ENCODE measurements around the gene ANAPC15. TPM values are rescaled to one million over a fixed set of nuclear protein-coding genes. Genes with fewer than 3 reads are reported as not detected.

The ANAPC15 gene
- total RNA-seq, 1 experiment from 2014 or later = 42.8 TPM

DNA sequence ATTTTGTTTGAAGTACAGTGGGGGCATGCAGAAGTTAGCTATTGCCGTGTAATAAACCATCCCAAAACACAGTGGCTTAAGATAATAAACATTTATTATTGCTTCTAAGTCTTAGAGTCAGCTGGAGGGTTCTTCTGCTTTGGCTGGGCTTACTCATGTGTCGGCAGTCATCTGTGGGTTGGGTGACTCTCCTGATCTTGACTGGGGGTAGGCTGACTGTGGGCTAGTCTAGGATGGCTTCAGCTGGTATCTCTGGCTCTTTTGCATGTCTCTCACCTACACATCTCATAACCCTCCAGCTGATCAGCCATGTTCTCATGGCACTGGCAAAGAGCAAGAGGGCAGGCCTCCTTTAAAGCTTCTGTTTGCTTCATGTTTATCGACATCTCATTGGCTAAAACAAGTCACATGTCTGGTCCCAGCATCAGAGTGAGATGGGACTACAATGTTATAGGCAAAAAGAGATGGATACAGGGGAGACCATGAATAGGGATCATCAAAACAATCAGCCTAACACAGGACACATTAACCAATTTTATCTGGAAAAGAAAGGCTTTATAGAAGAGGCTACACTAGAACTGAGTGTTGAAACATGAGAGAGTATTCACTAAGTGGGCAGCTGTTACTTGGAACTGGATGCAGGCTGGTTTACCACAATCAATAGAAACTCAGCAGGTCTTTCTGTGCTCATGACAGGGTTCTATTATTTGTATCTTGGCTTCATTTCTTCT is 26.7 kb downstream of the ANAPC15 start:
- no peak for DNase-seq (ENCODE audit: low read depth)

DNA sequence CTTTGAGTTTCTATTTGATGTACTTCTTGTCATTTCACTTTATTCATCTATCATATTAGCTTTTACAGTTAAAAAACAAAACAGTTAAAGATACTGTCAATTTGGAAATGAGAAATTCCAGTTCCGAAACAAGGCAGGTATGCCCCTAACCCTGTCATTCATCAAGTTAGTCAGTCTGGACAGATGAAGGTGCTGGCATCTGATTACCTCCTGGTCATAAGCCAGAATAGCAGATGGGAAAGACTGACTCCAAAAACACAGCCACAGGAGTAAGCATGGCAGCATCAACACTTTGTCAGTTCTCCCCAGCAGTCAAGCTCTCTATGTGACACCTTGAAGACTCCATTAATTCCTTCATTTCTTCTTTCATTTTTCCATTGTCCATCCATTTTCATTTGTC is 27.5 kb downstream of the ANAPC15 start:
- DNase-seq (ENCODE audit: low read depth) = no peak

DNA sequence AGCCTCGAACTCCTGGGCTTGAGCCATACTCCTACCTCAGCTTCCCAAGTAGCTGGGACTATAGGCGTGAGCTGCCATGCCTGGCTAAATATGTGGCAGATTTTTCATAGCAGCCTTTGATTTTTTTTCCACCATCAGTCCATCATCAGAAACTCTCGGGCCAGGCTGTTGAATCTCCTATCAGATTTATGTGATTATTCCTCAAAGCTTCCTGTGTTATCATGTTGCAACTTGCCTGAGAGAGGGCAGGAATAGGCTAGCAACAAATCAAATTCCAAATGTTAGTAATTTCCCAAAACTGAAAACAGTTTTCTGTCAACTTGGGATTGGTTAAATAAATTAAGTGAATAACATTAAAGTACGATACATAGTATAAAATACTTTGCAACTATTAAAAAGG is 28.4 kb downstream of the ANAPC15 start:
- no peak for DNase-seq (ENCODE audit: low read depth)

DNA sequence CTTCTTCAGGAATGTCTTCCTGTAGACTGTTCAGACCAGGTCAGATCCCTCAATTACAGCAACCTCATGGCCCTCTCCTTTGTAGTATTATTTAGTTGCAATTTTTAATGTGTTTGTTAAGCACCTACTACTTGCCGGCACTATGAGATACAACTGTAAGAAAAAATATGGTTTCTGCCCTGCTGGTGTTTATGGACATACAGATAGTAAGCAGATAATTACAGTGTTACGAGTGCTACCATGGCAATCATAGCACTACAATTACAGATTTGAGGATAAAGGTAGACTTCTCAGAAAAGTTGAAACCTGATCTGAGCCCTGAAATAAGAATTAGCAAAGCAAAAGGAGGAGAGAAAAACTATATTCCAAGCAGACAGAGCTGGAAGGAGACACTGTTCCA is 29.1 kb downstream of the ANAPC15 start:
- no peak for DNase-seq (ENCODE audit: low read depth)

DNA sequence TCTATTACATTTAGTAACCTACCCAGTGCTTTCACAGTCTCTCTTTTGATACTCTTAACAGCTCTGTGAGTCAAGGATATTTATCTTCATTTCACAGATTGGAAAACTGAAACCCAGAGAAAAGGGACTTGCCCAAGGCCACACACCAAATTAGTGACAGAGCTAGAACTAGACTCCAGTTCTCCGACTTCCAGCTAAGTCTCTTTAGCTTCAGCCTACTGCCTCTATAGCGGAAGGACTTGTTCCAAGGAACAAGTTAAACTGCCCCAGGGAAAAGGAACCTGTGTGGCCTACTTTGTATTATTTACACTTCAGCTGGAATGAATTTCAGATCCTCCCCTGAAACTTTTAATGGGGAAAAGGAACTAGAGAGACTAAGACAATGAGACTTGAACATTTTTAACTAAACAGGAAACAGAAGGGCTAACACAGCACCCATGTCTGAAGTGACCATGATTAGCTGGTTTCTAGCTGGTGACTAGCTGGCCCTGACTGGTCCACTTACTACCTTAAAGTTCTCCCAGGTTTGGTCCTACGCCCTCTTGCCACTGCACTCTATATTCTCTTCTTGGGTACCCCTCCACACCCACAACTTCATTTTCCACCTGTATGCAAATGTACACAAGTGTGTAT is 30.6 kb downstream of the ANAPC15 start:
- DNase-seq (ENCODE audit: low read depth) = no peak

DNA sequence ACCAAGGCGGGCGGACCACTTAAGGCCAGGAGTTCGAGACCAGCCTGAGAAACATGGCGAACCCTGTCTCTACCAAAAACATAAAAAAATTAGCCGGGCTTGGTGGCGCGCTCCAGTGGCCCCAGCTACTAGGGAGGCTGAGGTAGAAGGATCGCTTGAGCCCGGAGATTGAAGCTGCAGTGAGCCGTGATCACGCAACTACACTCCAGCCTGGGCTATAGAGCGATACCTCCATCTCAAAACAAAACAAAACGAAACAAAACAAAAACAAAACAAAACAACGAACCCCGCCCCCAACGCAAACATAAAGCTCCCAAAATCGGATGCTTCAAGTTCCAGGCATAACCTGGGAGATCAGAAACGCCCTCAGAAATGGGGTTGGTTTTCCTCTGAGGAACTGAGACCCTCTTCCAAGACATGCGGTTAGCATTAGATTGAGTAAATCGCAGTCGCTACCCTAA is 31.3 kb downstream of the ANAPC15 start:
- DNase-seq (ENCODE audit: low read depth) = no peak

DNA sequence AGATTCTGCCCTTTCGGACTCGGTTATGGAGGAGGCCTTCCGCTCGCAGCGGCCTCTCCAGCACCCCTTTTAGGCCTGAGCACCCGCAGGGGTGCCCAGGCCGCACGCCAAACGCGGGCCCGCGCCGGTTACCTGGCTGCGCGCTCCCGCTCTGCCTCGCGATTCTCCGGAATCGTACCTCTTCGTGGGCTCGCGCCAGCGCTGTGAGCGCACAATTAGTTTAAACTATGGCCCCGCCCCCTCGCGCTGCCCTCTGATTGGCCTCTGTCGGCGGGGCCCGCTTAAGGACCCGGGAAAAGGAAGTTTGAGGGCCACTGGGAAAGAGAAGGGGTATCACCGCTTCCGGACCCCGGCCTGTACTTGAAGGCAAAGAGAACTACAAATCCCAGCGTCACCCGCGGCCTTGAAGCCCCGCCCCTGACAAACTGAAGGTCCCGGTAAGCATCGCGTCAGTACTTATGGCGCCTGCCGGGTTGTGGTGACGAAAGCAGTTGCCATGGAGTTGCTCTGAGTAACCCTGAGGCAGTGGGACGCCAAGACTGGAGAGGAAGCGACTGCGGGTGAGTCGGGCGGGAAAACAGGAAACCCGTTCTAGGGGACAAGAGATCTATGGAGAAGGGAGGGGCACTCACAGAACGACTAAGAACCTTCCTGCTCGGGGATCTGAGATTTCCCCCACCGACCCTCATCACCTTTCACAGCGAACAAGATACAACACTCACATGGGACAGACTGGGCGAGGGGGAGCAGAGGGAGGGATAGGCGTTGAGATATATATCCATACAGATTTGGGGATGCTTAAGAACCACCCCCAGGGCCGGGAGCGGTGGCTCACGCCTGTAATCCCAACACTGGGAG is 31.9 kb downstream of the ANAPC15 start, which contains the start of the genes LRRC51 and NUMA1:
Gene LRRC51 (plus strand): TSS at position 525 of the 858 bp plus-strand sequence. CDS start 8,234 bp downstream, outside the sequence.
Gene NUMA1 (minus strand): TSS at position 217 of the 858 bp plus-strand sequence. CDS start 44,599 bp downstream, outside the sequence.
- peak; percentile 100 for DNase-seq (ENCODE audit: low read depth)

DNA sequence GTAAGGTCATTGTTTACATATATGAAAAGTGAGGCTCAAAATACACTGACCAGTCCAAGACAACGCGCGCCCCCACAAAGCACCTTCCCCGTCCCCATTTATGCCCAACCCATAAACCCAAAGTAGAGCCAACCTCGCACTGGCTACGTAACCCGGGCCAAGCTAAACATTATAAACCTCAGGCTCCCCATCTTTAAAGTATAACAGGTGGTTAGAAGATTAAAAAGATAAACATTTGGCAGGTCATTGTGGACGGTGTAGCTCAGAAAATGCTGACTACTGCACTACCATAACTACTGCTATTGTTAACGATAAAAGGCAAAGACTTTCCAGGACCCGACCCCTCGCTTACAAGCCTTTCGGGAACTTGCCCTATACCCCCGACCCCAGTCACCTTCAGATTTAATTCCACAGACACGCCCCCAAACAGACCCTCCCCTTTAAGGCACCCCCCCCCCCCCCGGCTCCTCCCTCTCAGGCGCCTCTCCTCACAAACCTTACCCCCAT is 32.6 kb downstream of the ANAPC15 start:
- DNase-seq (ENCODE audit: low read depth) = no peak

DNA sequence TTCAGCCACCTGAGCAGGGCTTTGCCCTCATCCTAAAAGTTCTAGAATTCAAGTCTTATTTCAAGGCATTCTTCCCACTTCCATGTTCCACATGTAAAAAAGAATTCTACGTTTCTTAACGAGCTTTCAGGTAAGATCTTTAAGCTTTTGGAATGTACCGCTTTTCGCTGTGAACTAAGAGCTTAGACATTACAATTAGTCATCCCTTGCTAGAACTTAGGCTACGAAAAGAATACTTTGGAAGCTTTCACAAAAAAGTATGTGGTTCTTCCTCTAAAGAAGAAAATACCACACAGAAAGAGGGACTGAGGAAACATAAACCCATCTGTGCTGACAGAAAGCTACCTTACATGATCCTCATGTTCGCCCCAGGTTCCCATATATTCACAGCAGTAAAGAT is 34.0 kb downstream of the ANAPC15 start:
- no peak for DNase-seq (ENCODE audit: low read depth)

DNA sequence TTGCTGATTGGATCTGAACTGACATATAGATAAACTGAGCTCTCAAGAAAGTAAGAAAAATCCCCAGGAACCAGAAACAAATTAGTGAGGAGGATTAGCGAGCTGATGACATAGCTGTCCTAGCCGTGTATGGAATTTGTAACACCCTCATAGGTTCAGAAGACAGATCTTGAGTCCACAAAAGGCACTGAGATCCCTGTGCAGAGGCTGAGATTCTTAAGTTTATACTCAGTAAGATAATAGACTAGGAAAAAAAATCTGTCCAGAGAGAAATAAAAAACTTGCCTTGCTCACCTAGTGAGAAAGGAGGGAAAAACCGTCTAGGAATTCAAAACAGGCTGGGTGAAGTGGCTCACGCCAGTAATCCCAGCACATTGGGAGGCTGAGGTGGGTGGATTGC is 36.7 kb downstream of the ANAPC15 start:
- no peak for DNase-seq (ENCODE audit: low read depth)

DNA sequence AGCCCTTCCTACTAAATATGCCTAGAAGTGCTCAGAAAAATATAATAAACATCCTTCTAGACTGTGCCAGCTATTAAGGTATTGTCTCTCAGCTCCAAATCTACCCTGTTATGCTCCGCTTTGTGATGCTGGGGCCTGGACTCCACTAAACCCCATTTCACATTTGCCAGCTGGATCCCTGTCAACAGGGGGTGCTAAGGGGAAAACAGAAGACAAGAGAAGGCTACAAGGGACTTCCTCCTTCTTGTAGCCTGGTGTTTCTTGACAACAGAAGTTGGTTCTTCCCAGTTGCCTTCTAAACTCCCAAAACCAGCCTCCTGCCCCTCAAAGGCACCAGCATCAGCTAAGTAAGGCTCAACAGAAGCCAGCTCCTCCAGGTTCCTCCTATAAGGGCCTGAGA is 37.4 kb downstream of the ANAPC15 start:
- DNase-seq (ENCODE audit: low read depth) = peak; percentile 30

DNA sequence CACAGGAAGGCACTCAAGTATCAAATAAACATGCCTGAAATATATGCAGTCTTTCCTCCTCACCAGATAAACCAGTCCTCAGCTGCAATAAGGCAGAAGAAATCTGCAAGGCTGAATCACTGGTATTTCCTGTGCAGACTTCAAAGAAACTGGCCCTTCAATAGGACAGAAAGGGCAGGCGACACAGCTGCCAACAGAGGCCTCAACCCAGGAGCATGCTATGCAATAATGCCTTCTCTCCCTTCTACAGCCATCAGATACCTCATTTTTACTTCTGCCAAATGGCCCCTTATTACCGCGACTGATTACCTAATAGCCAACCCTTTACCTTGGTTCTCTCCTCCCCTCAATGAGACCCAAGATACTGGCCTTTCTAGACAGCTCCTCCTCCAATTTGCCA is 40.1 kb downstream of the ANAPC15 start:
- peak; percentile 74 for DNase-seq (ENCODE audit: low read depth)

DNA sequence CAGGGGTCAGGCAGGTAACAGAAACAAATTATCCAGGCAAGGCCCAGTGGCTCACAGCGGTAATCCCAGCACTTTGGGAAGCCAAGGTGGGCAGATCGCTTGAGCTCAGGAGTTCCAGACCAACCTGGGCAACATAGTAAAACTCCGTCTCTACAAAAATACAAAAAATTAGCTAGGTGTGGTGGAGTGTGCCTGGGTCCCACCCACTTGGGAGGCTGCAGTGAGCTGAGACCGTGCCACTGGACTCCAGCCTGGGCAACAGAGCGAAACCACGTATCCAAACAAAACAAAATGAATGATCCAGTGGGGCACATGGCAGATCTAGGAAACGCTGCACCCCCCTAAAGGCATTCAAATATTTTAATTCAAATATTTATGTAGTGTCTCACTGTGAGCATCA is 42.0 kb downstream of the ANAPC15 start:
- no peak for DNase-seq (ENCODE audit: low read depth)

DNA sequence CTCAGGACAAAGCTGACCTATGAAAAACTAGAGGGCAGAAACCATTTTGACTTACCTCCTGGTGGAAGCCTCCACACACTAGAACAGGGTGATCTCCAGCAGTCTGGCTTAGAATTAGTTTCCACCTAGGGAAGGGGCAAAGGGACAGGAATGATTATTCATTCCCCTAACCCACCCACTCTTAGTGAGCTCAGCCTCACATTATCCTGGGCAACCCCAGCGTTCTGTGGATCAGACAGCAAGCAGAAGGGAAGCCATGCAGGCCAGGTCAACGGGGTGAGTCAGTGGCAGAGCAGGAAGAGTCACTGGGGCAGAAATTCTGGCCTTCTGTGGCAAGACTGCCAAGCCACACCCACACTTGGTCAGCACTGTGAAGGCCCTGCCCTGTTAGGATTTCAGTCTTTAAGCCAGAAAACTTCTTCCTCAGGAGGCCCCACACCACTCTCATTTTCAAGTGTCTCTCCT is 42.7 kb downstream of the ANAPC15 start:
- peak; percentile 85 for DNase-seq (ENCODE audit: low read depth)

DNA sequence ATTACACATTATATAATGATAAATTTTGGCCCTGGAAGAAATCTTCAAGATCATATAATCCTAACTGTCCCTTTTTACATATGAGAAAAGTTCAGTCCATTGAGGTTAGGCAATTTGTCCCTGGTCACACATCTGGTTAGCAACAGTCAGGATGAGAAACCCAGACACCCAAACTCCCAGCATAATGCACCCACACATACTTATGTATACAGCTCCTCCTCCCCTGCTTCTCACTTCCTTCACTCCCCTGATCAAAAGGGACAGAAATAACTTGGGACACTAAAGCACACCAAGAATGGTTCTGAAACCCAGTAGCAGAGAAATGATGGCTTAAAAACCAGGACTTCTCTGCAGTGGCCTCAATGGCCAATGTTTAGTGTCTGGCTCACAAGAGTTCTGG is 43.3 kb downstream of the ANAPC15 start:
- DNase-seq (ENCODE audit: low read depth) = peak; percentile 26

DNA sequence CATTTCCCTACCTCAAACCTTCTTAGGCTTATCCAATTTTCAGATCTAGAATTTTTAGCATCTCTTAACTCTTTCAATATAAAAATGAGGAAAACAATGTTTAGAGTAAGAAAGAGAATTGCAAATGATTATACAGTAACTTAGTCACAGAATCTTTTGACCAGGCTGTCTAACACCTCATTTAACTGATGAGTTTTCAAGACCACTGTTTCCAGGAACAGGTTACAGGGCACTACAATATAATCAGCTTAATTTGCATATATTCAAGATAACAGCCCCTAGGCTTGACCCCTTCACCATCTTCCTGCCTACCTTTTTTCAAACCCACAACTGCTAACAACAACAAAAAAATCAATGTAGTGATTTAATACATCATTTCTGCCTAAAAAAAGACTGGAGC is 44.8 kb downstream of the ANAPC15 start:
- no peak for DNase-seq (ENCODE audit: low read depth)

DNA sequence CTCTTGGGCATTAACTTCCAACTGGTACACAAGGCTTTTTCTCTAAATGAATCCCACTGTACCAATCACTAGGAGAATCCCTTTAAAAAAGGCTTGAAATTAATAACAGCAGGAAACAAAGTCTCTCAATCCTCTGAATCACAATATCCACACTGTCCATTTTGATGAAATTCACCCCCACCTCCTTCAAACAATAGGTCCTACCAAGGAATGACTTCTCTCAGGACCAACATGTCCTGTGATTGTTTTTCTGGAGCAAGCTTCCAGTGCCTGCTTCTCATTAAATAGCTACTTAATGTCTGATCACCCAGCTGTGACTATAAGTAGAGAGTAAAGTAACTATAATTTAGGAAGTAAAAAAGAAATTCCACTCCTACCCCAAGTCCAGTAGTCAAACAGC is 45.2 kb downstream of the ANAPC15 start:
- no peak for DNase-seq (ENCODE audit: low read depth)

DNA sequence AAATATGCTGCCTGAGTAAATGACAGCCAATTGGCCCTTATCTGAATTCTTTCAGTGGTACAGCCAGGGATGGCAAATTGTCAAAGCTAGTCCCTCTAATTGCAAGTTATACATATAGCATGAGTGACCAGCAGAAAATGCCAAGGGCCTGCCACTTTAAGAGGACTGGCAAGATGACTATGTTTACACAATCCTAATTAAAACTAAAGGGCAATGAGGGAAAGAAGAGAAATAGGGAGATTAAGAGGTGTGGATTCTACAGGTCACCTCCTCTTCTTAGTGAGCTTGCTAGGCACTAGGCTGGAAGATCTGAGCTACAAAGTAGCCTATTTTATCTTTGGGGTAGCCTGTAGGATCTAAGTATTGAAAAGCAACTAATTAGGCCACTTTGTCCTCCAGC is 45.6 kb downstream of the ANAPC15 start:
- DNase-seq (ENCODE audit: low read depth) = no peak

DNA sequence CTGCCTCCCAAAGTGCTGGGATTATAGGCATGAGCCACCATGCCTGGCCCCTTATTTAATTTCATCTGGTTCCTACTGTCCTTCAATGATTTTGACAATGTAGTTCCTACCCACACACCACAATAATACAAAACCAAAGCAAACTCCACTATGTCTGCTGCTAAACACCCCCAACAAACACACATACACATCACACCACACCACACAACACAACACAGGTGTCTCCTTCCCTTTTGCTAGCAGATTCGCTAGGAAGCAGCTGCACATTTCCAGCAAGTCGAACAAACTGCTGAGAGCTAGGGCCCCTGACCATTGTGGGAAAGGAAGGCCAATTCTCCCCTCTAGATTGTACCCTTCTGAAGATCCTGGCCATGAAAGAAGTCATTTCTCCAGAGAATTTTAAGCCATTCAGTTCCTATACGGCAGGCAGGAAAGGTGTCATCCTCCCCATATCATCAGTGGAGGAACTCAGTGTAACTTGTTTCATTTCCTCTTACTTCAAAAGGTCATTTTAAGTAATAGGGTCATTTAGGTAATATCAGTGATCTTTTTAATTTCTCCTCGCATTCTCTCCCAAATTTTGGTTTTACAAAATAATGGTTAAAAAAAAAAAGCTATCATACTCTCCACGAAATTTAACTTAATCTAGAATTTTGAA is 50.6 kb downstream of the ANAPC15 start:
- DNase-seq (ENCODE audit: low read depth) = no peak
